Femur (tissue), 1 donor: ENCODE results near the gene TESK1.
"Not testable (repeated sequence)": the region's sequence is repeated elsewhere in the genome, so short reads cannot be mapped to it uniquely, and the experiment has no call there.

Experiments
- DNase-seq: peaks from one replicate; pipeline ENCODE4 v3.0.0-alpha.2; 2017

TESK1 gene

DNA sequence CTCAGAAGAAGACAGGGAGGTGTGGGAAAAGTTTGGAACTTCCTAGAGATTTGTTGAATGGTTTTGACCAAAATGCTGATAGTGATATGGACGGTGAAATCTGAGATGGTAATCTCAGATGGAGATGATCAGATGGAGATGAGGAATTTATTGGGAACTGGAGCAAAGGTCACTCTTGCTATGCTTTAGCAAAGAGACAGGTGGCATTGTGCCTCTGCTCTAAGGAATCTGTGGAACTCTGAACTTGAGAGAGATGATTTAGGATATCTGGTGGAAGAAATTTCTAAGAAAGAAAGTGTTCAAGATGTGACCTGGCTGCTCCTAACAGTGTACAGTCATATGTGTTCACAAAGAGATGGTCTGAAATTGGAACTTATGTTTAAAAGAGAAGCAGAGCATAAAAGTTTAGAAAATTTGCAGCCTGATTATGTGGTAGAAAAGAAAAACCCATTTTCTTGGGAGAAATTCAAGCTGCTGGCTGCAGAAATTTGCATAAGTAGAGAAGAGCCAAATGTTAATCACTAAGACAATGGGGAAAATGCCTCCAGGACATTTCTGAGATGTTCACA is 25.3 kb upstream of the TESK1 start:
- not testable (repeated sequence) for DNase-seq

GRCh38 chr9:35583521-35583920 is 21.5 kb upstream of the TESK1 start:
- DNase-seq: not testable (repeated sequence)

DNA sequence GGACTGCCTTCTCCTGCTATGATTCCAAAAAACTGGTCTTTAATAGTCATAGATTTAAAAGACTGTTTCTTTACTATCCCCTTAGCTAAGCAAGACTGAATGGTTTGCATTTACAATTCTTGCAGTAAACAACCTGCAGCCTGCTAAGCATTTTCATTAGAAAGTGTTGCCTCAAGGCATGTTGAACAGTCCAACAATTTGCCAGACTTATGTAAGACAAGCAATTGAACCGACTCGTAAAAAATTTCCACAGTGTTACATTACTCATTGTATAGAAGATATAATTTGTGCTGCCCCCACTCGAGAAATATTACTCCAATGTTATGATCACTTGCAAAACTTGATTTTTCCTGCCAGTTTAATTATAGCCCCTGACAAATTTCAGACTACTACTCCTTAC is 20.4 kb upstream of the TESK1 start:
- DNase-seq: not testable (repeated sequence)

DNA sequence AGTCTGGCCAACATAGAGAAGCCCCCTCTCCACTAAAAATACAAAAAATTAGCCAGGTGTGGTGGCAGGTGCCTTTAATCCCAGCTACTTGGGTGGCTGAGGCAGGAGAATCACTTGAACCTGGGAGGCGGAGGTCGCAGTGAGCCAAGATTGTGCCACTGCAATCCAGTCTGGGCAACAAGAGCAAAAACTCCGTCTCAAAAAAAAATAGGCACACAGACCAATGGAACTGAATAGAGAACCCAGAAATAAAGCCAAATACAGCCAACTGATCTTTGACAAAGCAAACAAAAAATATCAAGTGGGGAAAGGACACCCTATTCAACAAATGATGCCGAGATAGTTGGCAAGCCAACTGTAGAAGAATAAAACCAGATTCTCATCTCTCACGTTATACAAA is 16.6 kb upstream of the TESK1 start:
- DNase-seq: not testable (repeated sequence)

- DNase-seq: no peak
These were observed 11.5 kb upstream of the TESK1 start for GRCh38 chr9:35593581-35593980.

DNA sequence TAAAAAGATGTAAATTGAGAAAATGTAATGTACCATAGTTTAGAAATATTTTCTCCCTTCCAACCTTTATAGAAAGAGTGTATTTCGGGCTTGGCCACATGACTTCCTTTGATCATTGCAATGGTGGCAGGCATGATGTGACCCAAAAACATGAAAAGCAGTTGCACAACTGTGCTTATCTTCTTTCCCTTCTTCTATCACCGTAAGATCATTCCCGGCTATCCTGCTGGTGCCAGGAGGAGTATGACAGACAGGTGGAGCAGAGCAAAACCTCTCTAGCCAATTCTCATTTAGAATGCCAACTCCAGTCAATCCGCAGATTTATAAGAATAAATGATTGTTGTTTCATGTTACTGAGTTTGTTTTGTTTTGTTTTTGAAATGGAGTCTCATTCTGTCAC is 10.6 kb upstream of the TESK1 start:
- DNase-seq: no peak

GRCh38 chr9:35596907-35597306 is 8.2 kb upstream of the TESK1 start:
- DNase-seq: not testable (repeated sequence)

GRCh38 chr9:35598866-35599590 is 6.0 kb upstream of the TESK1 start:
- DNase-seq: no peak

- no peak for DNase-seq
These were observed 5.1 kb upstream of the TESK1 start for GRCh38 chr9:35599763-35600604.

DNA sequence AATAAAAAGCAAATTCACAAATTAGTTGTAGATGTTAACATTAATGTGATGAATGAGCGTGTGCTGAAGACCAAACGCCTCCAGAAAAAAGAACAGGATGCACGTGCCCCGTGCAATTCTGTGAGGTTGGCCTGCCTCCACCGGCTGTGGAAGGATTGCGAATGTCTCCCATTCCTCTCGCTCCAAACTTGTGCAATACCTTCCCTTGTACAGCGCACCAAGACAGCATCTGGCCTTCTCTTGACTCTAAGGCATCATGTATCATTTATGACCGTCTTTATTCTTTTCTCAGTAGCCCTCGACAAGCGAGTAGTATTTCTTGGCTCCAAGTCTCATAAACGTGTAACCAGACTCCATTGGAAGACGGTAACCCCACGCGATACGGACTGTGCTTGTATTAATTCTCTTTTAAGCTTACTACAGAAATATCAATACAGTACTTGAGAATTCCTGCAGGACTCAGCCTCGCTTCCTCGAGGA is 1.5 kb upstream of the TESK1 start:
- peak; percentile 75 for DNase-seq

GRCh38 chr9:35603986-35604577 is 980 bp upstream of the TESK1 start:
- peak; percentile 100 for DNase-seq

GRCh38 chr9:35605351-35606137 is 482 bp downstream of the TESK1 start:
- no peak for DNase-seq

- no peak for DNase-seq
These were observed 1.1 kb downstream of the TESK1 start for GRCh38 chr9:35606138-35606504.

- DNase-seq: no peak
These were observed 1.7 kb downstream of the TESK1 start for GRCh38 chr9:35606726-35607125.

DNA sequence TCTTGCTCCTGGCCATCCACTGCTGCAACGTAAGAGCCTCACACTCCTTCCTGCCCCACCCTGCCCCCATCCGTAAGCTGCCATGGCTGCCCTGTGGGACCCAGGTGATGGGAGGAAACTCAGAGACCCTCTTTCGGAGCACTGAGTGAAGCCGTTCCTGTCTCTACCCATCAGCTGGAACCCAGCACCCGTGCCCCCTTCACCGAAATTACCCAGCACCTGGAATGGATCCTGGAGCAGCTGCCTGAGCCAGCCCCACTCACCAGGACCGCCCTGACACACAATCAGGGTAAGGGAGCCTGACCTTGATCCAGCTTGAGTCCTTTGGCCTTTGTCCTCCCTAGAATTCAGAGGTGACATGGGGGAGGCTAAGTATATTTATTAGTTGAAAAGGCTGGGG is 3.2 kb downstream of the TESK1 start:
- DNase-seq: no peak

DNA sequence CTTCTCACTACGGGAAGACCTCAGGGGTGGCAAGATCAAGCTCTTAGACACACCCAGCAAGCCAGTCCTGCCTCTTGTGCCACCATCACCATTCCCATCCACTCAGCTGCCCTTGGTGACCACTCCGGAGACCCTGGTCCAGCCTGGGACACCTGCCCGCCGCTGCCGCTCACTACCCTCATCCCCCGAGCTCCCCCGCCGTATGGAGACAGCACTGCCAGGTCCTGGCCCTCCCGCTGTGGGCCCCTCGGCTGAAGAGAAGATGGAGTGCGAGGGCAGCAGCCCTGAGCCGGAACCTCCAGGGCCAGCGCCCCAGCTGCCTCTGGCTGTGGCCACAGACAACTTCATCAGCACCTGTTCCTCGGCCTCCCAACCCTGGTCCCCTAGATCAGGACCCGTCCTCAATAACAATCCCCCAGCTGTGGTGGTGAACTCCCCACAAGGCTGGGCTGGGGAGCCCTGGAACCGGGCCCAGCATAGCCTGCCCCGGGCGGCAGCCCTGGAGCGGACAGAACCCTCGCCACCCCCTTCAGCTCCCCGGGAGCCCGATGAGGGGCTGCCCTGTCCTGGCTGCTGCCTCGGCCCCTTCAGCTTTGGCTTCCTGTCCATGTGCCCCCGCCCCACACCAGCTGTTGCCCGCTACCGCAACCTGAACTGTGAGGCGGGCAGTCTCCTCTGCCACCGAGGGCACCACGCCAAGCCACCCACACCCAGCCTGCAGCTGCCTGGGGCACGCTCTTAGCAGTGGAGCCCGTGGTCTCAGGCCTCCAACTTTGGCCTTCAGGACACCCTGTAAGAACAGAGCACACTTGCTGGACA is 4.1 kb downstream of the TESK1 start:
- peak; percentile 82 for DNase-seq

GRCh38 chr9:35609820-35610163 is 4.7 kb downstream of the TESK1 start:
- no peak for DNase-seq

- no peak for DNase-seq
These were observed 6.3 kb downstream of the TESK1 start for GRCh38 chr9:35611230-35611797.

DNA sequence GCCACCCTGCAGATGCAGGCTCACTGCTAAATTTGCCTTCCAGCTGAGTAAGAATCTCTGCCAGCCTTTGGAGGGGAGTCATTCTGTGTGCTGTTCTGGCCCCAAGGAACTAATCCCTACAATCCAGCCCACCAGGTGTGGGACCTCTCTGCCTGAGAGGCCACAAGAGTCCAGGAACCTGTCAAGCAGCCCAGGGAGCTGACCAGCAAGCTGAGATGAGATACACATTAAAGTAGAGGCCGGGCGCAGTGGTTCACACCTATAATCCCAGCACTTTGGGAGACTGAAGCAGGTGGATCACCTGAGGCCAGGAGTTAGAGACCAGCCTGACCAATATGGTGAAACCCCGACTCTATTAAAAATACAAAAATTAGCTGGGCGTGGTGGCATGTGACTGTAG is 7.0 kb downstream of the TESK1 start:
- DNase-seq: not testable (repeated sequence)

DNA sequence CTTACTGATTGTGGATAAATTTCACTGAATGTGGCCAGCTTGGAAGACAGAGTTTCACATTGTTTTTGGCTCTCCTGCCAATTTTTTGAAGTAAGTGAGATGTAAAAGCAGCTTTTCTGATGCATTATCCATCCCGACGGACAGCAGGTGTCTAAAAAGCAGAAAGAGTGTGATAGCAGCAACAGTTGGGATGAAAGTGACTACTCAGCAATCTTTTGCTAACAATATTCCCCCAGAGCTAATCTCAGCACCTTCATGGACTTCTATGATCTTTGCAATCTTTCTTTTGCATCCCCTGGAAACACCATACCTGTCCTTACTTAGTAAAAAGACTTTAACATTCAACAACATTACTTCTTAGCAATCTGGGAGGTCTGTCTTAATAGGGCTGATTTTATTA is 7.8 kb downstream of the TESK1 start:
- DNase-seq: no peak

- DNase-seq: no peak
These were observed 11.1 kb downstream of the TESK1 start for GRCh38 chr9:35615981-35616680.
